PC-3 (cell line): ENCODE measurements around the gene AHNAK2. TPM values are rescaled to one million over a fixed set of nuclear protein-coding genes. Genes with fewer than 3 reads are reported as not detected.

Experiments used
- ATAC-seq: fragments of 200-7000 bp; cut with Tn5 transposase; 2 replicates; pipeline ENCODE4 v1.9.1; 2020; ENCODE audit warnings: mild to moderate bottlenecking, moderate library complexity
- BruUV-seq: library from RNA; stranded (reverse); fragments of 400-500 nt; replicated peaks from 2 replicates; lab custom pipeline; 2021; lab: Mats Ljungman, UMichigan
- CTCF ChIA-PET: fragments of 300-600 bp; sonication (Branson Sonifier 250); formaldehyde crosslinking; loops from one replicate; lab custom pipeline; 2022; ENCODE audit warnings: antibody characterized with exemption; lab: Charles Lee
- POLR2A ChIA-PET: fragments of 300-600 bp; sonication (Branson Sonifier 250); formaldehyde crosslinking; loops from one replicate; lab custom pipeline; 2022; ENCODE audit warnings: antibody characterized with exemption; ENCODE audit not compliant: unreplicated experiment; lab: Charles Lee
- DNase-seq: peaks from one replicate; pipeline ENCODE4 v3.0.0-alpha.2; 2015
- H2AFZ ChIP-seq: fragments of 300-600 bp; sonication (generic); 2 replicates; pipeline ENCODE4 v1.6.0; 2016; ENCODE audit warnings: antibody characterized with exemption, low read length
- H3F3A ChIP-seq: fragments of 300-600 bp; sonication (generic); one replicate; pipeline ENCODE4 v1.6.0; 2017; ENCODE audit warnings: antibody characterized with exemption, low read length, control low read depth, mild to moderate bottlenecking; ENCODE audit not compliant: unreplicated experiment
- H3K27ac ChIP-seq: fragments of 300-600 bp; sonication (generic); 2 replicates; pipeline ENCODE4 v1.5.1; 2016; ENCODE audit warnings: mild to moderate bottlenecking, low read length
- H3K27me3 ChIP-seq: fragments of 300-600 bp; sonication (generic); 2 replicates; pipeline ENCODE4 v1.6.1; 2016; ENCODE audit warnings: low read length, mixed read lengths
- H3K36me3 ChIP-seq: fragments of 300-600 bp; sonication (generic); 2 replicates; pipeline ENCODE4 v1.6.1; 2016; ENCODE audit warnings: low read depth, mixed run types, low read length, mixed read lengths
- H3K4me1 ChIP-seq: fragments of 300-600 bp; sonication (generic); 2 replicates; pipeline ENCODE4 v1.5.1; 2016; ENCODE audit warnings: low read length; ENCODE audit not compliant: insufficient read depth
- H3K4me2 ChIP-seq: fragments of 300-600 bp; sonication (generic); 2 replicates; pipeline ENCODE4 v1.6.0; 2016; ENCODE audit warnings: low read length
- H3K4me3 ChIP-seq: fragments of 300-600 bp; sonication (generic); 2 replicates; pipeline ENCODE4 v1.5.1; 2016; ENCODE audit warnings: mild to moderate bottlenecking, low read length, mixed read lengths
- H3K79me2 ChIP-seq: fragments of 300-600 bp; sonication (generic); 2 replicates; pipeline ENCODE4 v1.6.1; 2017; ENCODE audit warnings: low read length, mixed read lengths
- H3K9ac ChIP-seq: fragments of 300-600 bp; sonication (generic); 2 replicates; pipeline ENCODE4 v1.6.0; 2016; ENCODE audit warnings: mild to moderate bottlenecking, low read length
- H3K9me2 ChIP-seq: fragments of 300-600 bp; sonication (generic); replicated peaks from 2 replicates; pipeline ENCODE4 v1.6.1; 2016; ENCODE audit warnings: mixed run types, low read length, mixed read lengths
- H3K9me3 ChIP-seq: fragments of 300-600 bp; sonication (generic); 2 replicates; pipeline ENCODE4 v1.6.1; 2016; ENCODE audit warnings: low read length, mixed read lengths
- H4K20me1 ChIP-seq: fragments of 300-600 bp; sonication (generic); 2 replicates; pipeline ENCODE4 v1.6.1; 2016; ENCODE audit warnings: low read length, mixed read lengths
- EZH2 ChIP-seq: fragments of 300-600 bp; sonication (generic); IDR thresholded peaks from one replicate; pipeline ENCODE4 v1.6.1; 2017; ENCODE audit warnings: antibody characterized with exemption, mild to moderate bottlenecking, low read length; ENCODE audit not compliant: unreplicated experiment
- EZH2phosphoT487 ChIP-seq: fragments of 300-600 bp; sonication (generic); IDR thresholded peaks from 2 replicates; pipeline ENCODE4 v1.6.1; 2018; ENCODE audit warnings: mild to moderate bottlenecking, antibody characterized with exemption, low read length, borderline replicate concordance
- intact Hi-C: fragments of 100-400 bp; cut with micrococcal nuclease; formaldehyde crosslinking; loops from 2 replicates; pipeline ENCODE4 v1.9.0; 2023
- total RNA-seq: library from RNA; depleted of rRNA; stranded (reverse); fragments of >200 nt; gene quantifications from 2 replicates; pipeline ENCODE4 v1.2.3, GENCODE V29; 2014
- TF ChIP-seq, protein P1 (sequence below): fragments of 300-600 bp; sonication (generic); conservative IDR thresholded peaks from 2 replicates; pipeline ENCODE4 v1.5.1; 2017; ENCODE audit warnings: antibody characterized with exemption, low read depth, mild to moderate bottlenecking, low read length

The AHNAK2 gene
- total RNA-seq, 1 experiment from 2014 or later: 25.0 TPM

DNA sequence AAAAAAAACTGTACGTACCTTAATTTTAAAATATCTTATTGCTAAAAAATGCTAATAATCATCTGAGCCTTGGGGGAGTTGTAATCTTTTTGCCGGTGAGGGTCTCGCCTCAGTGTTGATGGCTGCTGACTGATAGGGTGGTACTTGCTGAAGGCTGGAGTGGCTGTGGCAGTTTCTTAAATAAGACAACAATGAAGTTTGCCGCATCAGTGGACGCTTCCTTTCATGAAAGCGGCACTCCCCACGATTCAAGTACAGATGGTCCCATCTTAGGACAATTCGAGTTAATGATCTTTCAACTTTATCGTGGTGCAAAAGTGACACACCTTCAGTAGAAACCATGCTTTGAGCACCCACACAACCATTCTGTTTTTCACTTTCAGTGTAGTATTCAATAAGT, 61.1 kb downstream of the AHNAK2 start:
- no peak for ATAC-seq
- Histone ChIP-seq H3K27ac (no peak overlapping the region), H3K36me3 (no peaks in the 10 kb centered on the region), H2AFZ (no peak overlapping the region), H3F3A (no peaks in the 10 kb centered on the region), H3K9me2 (no peaks in the 10 kb centered on the region), H3K4me3 (no peak overlapping the region), H3K4me1 (no peaks in the 10 kb centered on the region), H4K20me1 (no peaks in the 10 kb centered on the region), H3K27me3 (no peaks in the 10 kb centered on the region), H3K4me2 (no peak overlapping the region), H3K9ac (no peak overlapping the region), H3K79me2 (no peaks in the 10 kb centered on the region), H3K9me3 (no peaks in the 10 kb centered on the region)
- no peak for DNase-seq
- CTCF ChIA-PET: no interaction called here
- POLR2A ChIA-PET: no interaction called here
- BruUV-seq: no TSS peak
- TF ChIP-seq EZH2 (no peak), EZH2phosphoT487 (no peak)
- TF ChIP-seq, protein P1, sequence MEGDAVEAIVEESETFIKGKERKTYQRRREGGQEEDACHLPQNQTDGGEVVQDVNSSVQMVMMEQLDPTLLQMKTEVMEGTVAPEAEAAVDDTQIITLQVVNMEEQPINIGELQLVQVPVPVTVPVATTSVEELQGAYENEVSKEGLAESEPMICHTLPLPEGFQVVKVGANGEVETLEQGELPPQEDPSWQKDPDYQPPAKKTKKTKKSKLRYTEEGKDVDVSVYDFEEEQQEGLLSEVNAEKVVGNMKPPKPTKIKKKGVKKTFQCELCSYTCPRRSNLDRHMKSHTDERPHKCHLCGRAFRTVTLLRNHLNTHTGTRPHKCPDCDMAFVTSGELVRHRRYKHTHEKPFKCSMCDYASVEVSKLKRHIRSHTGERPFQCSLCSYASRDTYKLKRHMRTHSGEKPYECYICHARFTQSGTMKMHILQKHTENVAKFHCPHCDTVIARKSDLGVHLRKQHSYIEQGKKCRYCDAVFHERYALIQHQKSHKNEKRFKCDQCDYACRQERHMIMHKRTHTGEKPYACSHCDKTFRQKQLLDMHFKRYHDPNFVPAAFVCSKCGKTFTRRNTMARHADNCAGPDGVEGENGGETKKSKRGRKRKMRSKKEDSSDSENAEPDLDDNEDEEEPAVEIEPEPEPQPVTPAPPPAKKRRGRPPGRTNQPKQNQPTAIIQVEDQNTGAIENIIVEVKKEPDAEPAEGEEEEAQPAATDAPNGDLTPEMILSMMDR: no peak
- intact Hi-C loops: no loop called here

DNA sequence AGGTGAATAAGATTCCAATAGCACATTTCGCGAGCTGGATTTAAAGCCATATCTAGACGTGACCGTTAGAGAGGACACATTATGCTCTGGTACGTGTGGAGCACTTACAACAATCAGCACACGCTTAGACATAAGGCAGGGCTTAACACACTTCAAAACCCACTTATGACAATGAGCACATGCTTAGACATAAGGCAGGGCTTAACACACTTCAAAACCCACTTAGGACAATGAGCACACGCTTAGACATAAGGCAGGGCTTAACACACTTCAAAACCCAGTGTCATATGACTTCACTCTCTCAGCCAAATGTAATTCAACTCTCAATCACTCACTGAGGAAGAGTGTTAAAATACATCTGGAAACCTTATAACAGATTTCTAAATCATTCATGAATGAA, 64.7 kb downstream of the AHNAK2 start:
- ATAC-seq (no peak), DNase-seq (no peak)
- no peaks in the 10 kb centered on the region for H3K9me3 ChIP-seq
- no peaks in the 10 kb centered on the region for H3K36me3 ChIP-seq
- no peaks in the 10 kb centered on the region for H3K4me1 ChIP-seq
- H2AFZ ChIP-seq: no peak overlapping the region
- ChIA-PET POLR2A (no interaction called here), CTCF (no interaction called here)
- no peaks in the 10 kb centered on the region for H3K9me2 ChIP-seq
- no peak overlapping the region for H3K4me3 ChIP-seq
- H4K20me1 ChIP-seq: no peaks in the 10 kb centered on the region
- TF ChIP-seq EZH2 (no peak), EZH2phosphoT487 (no peak)
- TF ChIP-seq, protein P1: no peak
- no peak overlapping the region for H3K27ac ChIP-seq
- BruUV-seq: no TSS peak
- no peaks in the 10 kb centered on the region for H3K27me3 ChIP-seq
- no peaks in the 10 kb centered on the region for H3K79me2 ChIP-seq
- intact Hi-C loops: no loop called here
- no peak overlapping the region for H3K9ac ChIP-seq
- no peaks in the 10 kb centered on the region for H3F3A ChIP-seq
- no peak overlapping the region for H3K4me2 ChIP-seq

DNA sequence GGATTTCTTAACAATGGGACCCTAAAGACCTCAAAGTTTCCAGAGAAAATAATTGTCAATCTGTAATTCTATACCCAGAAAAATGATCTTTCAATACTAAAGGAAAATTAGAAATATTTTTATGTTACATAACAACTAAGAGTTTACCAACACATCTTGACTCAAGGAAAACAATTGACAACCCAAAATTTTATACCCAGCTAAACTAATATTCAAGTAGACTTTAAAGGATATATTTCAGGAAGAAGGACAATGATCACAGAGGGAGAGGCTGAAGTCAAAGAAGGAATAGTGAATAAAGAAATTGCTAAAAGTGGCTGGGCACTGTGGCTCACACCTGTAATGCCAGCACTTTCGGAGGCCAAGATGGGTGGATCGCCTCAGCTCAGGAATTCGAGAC, 66.1 kb downstream of the AHNAK2 start:
- no TSS peak for BruUV-seq
- Histone ChIP-seq H3F3A (no peaks in the 10 kb centered on the region), H3K27ac (no peak overlapping the region), H3K36me3 (no peaks in the 10 kb centered on the region), H3K9ac (no peak overlapping the region), H3K27me3 (peaks cover 6% of the 10 kb centered on the region; the same call in 1 of the 2 replicates), H3K9me2 (no peaks in the 10 kb centered on the region), H3K9me3 (no peaks in the 10 kb centered on the region), H3K4me1 (no peaks in the 10 kb centered on the region), H3K79me2 (no peaks in the 10 kb centered on the region), H4K20me1 (no peaks in the 10 kb centered on the region), H2AFZ (no peak overlapping the region), H3K4me2 (no peak overlapping the region), H3K4me3 (no peak overlapping the region)
- intact Hi-C loops: no loop called here
- CTCF ChIA-PET: no interaction called here
- no peak for ATAC-seq
- no peak for DNase-seq
- TF ChIP-seq EZH2phosphoT487 (no peak), EZH2 (no peak)
- TF ChIP-seq, protein P1: no peak
- POLR2A ChIA-PET: no interaction called here
